BJ (cell line): ENCODE data around the gene ENTR1. TPM values are rescaled to one million over a fixed set of nuclear protein-coding genes. Genes with fewer than 3 reads are reported as not detected.

Experiments
- CTCF ChIA-PET: fragments of 350-600 bp; formaldehyde crosslinking; extraction: SDS; loops from one replicate; lab custom pipeline; 2021; ENCODE audit warnings: antibody characterized with exemption, inconsistent platforms; lab: Yijun Ruan, JAX
- POLR2A ChIA-PET: fragments of 300-600 bp; sonication (Branson Sonifier 250); formaldehyde crosslinking; extraction: SDS; loops from one replicate; lab custom pipeline; 2021; ENCODE audit warnings: antibody characterized with exemption; lab: Charles Lee
- DNase-seq: peaks from one replicate; pipeline ENCODE4 v3.0.0-alpha.2; 2011; ENCODE audit warnings: low read depth
- H3K27me3 ChIP-seq: 2 replicates; pipeline ENCODE4 v1.6.0; 2011; ENCODE audit warnings: low read length; ENCODE audit not compliant: control insufficient read depth, insufficient read depth
- H3K36me3 ChIP-seq: 2 replicates; pipeline ENCODE4 v1.5.1; 2011; ENCODE audit warnings: low read length; ENCODE audit not compliant: control insufficient read depth, insufficient read depth
- H3K4me3 ChIP-seq: 2 replicates; pipeline ENCODE4 v1.5.1; 2011; ENCODE audit warnings: low read depth, mild to moderate bottlenecking, control low read depth, low read length
- polyA plus RNA-seq: library from polyadenylated mRNA; depleted of rRNA; stranded (reverse); fragments of >200 nt; gene quantifications from 2 replicates; pipeline ENCODE4 v1.2.3, GENCODE V29; 2011
- TF ChIP-seq, protein P1 (sequence below): IDR thresholded peaks from 2 replicates; pipeline ENCODE4 v1.5.1; 2011; ENCODE audit warnings: low read depth, mild to moderate bottlenecking, control low read depth, inconsistent platforms, low read length, moderate library complexity; ENCODE audit not compliant: insufficient read depth

The ENTR1 gene
- polyA plus RNA-seq, 1 experiment, result 28.0 TPM

DNA sequence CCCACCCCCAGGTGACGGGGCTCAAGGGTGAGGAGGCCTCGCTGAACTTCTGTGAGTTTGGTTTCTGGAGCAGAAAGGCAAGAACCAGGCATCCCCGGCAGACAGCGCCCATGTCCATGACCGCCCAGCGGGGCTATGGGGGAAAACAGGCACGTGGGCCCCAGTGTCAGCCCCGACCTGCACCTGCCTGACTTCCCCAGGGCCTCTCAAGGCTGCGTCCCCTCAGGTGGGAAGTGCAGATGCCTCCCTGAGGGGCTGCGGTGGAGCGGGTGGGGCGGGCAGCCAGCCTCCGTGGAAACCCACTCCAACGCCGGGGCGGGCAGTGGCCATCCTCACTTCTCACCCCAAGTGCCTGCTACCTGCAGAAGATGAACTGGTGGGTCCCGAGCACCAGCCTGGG is 30.0 kb downstream of the ENTR1 start:
- Histone ChIP-seq H3K27me3 (no peaks in the 10 kb centered on the region), H3K4me3 (no peak overlapping the region), H3K36me3 (peaks cover 33% of the 10 kb centered on the region)
- CTCF ChIA-PET, result interaction anchor here (1.6 kb wide), 1 partner anchor 17 kb away, joined by 4 read pairs; the partner anchor contains the start of gene DNLZ
- TF ChIP-seq, protein P1, sequence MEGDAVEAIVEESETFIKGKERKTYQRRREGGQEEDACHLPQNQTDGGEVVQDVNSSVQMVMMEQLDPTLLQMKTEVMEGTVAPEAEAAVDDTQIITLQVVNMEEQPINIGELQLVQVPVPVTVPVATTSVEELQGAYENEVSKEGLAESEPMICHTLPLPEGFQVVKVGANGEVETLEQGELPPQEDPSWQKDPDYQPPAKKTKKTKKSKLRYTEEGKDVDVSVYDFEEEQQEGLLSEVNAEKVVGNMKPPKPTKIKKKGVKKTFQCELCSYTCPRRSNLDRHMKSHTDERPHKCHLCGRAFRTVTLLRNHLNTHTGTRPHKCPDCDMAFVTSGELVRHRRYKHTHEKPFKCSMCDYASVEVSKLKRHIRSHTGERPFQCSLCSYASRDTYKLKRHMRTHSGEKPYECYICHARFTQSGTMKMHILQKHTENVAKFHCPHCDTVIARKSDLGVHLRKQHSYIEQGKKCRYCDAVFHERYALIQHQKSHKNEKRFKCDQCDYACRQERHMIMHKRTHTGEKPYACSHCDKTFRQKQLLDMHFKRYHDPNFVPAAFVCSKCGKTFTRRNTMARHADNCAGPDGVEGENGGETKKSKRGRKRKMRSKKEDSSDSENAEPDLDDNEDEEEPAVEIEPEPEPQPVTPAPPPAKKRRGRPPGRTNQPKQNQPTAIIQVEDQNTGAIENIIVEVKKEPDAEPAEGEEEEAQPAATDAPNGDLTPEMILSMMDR, result no peak
- POLR2A ChIA-PET, result no interaction called here
- DNase-seq, result no peak

DNA sequence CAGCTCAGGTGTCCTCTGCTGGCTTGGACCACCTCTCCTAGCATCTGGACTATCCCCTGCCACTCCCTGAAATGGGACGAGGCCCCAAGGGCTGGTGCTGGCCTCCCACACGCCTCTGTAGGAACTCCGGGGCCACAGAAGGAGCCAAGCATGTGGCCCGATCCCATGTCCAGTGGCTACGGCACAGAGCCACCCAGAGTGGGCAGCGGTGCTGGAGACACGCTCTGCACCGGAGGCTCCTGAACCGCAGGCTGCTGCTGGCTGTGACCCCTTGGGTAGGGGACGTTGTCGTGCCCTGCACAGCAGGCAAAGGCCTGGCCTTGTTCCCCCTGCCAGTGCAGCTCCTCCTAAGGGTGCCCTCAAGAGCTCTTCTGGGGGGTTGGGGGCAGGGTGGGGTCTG is 30.5 kb downstream of the ENTR1 start:
- Histone ChIP-seq H3K4me3 (no peak overlapping the region), H3K36me3 (peaks cover 34% of the 10 kb centered on the region), H3K27me3 (no peaks in the 10 kb centered on the region)
- ChIA-PET POLR2A (no interaction called here), CTCF (no interaction called here)
- no peak for DNase-seq
- TF ChIP-seq, protein P1, result no peak

DNA sequence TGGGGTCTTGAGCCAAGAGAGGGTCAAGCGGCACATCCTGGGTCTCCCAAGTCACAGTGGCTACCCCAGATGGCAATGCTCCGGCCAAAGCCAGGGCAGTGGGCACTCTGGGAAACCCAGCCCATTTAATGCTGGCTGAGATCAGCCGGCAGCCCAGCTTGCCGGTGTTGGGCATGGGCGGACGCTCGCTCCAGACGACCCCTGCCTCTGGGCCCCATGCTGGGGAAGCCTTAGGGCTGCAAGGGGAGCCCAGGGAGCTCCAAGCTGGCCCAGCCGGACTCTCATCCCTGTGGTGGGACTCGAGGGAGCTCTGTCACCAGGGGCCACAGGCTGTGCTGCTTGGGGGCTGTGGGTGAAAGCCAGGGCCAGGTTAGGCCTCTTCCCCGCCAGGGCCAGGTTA is 31.0 kb downstream of the ENTR1 start:
- TF ChIP-seq, protein P1, result no peak
- H3K36me3 ChIP-seq, result peaks cover 34% of the 10 kb centered on the region
- POLR2A ChIA-PET, result no interaction called here

GRCh38 chr9:136379003-136379287 is 31.5 kb downstream of the ENTR1 start:
- TF ChIP-seq, protein P1, result no peak
- ChIA-PET POLR2A (no interaction called here), CTCF (no interaction called here)
- Histone ChIP-seq H3K36me3 (peaks cover 34% of the 10 kb centered on the region), H3K27me3 (no peaks in the 10 kb centered on the region), H3K4me3 (no peak overlapping the region)
- DNase-seq, result no peak

More for the DNA sequence above, 31.0 kb downstream of the ENTR1 start:
- Histone ChIP-seq H3K4me3 (no peak overlapping the region), H3K27me3 (no peaks in the 10 kb centered on the region)
- DNase-seq, result no peak
- CTCF ChIA-PET, result no interaction called here

- H3K36me3 ChIP-seq, result peaks cover 34% of the 10 kb centered on the region
- DNase-seq, result no peak
- TF ChIP-seq, protein P1, result no peak
- ChIA-PET CTCF (interaction anchor here (0.7 to 1.1 kb wide), 3 partner anchors 15 to 65 kb away, joined by 3 read pairs; no protein-coding TSS in a partner anchor), POLR2A (no interaction called here)
- H3K4me3 ChIP-seq, result no peak overlapping the region
- no peaks in the 10 kb centered on the region for H3K27me3 ChIP-seq
Observed at GRCh38 chr9:136378170-136379002, 32.0 kb downstream of the ENTR1 start.
